HepG2 (cell line): ENCODE data around the gene SERINC2. TPM values are rescaled to one million over a fixed set of nuclear protein-coding genes. Genes with fewer than 3 reads are reported as not detected.

Experiments used
- GABPA ChIP-seq, 2 experiments: IDR thresholded peaks; 2 replicates each; pipeline ENCODE4 v1.6.1; 2011 to 2016; ENCODE audit warnings: low read depth in 2 of 2, low read length in 1 of 2, missing biosample characterization in 1 of 2, missing genetic modification characterization in 1 of 2
- GPN1 ChIP-seq: sonication (generic); formaldehyde crosslinking; IDR thresholded peaks from 2 replicates; pipeline ENCODE4 v1.5.1; 2020; ENCODE audit warnings: missing genetic modification reagents, borderline replicate concordance
- HDAC6 ChIP-seq: fragments of 200-600 bp; sonication (generic); IDR thresholded peaks from 2 replicates; pipeline ENCODE4 v1.7.0; 2017; ENCODE audit warnings: mild to moderate bottlenecking, antibody characterized with exemption, low read length, low read depth
- HNRNPLL ChIP-seq: fragments of 200-400 bp; formaldehyde crosslinking; IDR thresholded peaks from 2 replicates; pipeline ENCODE4 v1.6.1; 2017; ENCODE audit warnings: mild to moderate bottlenecking, low read depth, low read length; ENCODE audit not compliant: poor library complexity, severe bottlenecking
- ZNF30 ChIP-seq: sonication (generic); formaldehyde crosslinking; IDR thresholded peaks from 2 replicates; pipeline ENCODE4 v1.5.0; 2020; ENCODE audit warnings: mild to moderate bottlenecking, missing genetic modification reagents
- ZNF501 ChIP-seq: sonication (generic); formaldehyde crosslinking; IDR thresholded peaks from 2 replicates; pipeline ENCODE4 v1.5.1; 2020; ENCODE audit warnings: mild to moderate bottlenecking, moderate library complexity, missing genetic modification reagents
- ZNF550 ChIP-seq: sonication (generic); formaldehyde crosslinking; IDR thresholded peaks from 2 replicates; pipeline ENCODE4 v1.4.0; 2020; ENCODE audit warnings: mild to moderate bottlenecking, missing genetic modification reagents, borderline replicate concordance
- ZZZ3 ChIP-seq: sonication (generic); formaldehyde crosslinking; IDR thresholded peaks from 2 replicates; pipeline ENCODE4 v1.4.0; 2020; ENCODE audit warnings: missing genetic modification reagents, mild to moderate bottlenecking, borderline replicate concordance
- polyA plus RNA-seq, 8 experiments: library from polyadenylated mRNA; depleted of rRNA in 3 of 8; stranded (reverse) in 7 of 8; unstranded in 1 of 8; fragments of >200 nt; fragmentation: Illumina TruSeq in 4 of 8; extraction: Trizol in 4 of 8; gene quantifications; 2 replicates each; pipeline versions ENCODE4 v1.2.1 to v1.2.3, GENCODE V29; 2011 to 2016; ENCODE audit warnings: low read depth in 4 of 8, missing spikeins in 1 of 8, mixed read lengths in 1 of 8; ENCODE audit not compliant: insufficient read depth in 1 of 8
- total RNA-seq, 5 experiments: library from RNA; depleted of rRNA; stranded (reverse); fragments of >200 nt; fragmentation: Illumina TruSeq; extraction: Trizol; gene quantifications; 2 replicates each; pipeline ENCODE4 v1.2.3, GENCODE V29; 2016; ENCODE audit warnings: low read depth in 1 of 5
- TF ChIP-seq, protein P1 (sequence below): sonication (generic); formaldehyde crosslinking; IDR thresholded peaks from 2 replicates; pipeline ENCODE4 v1.5.1; 2020; ENCODE audit warnings: missing genetic modification reagents, mild to moderate bottlenecking, borderline replicate concordance
- TF ChIP-seq, protein P2 (sequence below): sonication (generic); formaldehyde crosslinking; IDR thresholded peaks from 2 replicates; pipeline ENCODE4 v1.4.0; 2020; ENCODE audit warnings: missing genetic modification reagents, borderline replicate concordance
- TF ChIP-seq, protein P3 (sequence below): sonication (generic); formaldehyde crosslinking; IDR thresholded peaks from 2 replicates; pipeline ENCODE4 v1.5.0; 2020; ENCODE audit warnings: missing genetic modification reagents, mild to moderate bottlenecking, borderline replicate concordance
- TF ChIP-seq, protein P4 (sequence below): sonication (generic); formaldehyde crosslinking; IDR thresholded peaks from 2 replicates; pipeline ENCODE4 v1.5.0; 2020; ENCODE audit warnings: missing genetic modification reagents
- TF ChIP-seq, protein P5 (sequence below): sonication (generic); formaldehyde crosslinking; IDR thresholded peaks from 2 replicates; pipeline ENCODE4 v1.5.1; 2020; ENCODE audit warnings: mild to moderate bottlenecking, missing genetic modification reagents

Gene SERINC2
- total and polyA plus RNA-seq, 2 of the 13 experiments (the other 11 are each of a cell fraction or from before 2014, with no cell fraction given) = 4.8 to 126 TPM

DNA sequence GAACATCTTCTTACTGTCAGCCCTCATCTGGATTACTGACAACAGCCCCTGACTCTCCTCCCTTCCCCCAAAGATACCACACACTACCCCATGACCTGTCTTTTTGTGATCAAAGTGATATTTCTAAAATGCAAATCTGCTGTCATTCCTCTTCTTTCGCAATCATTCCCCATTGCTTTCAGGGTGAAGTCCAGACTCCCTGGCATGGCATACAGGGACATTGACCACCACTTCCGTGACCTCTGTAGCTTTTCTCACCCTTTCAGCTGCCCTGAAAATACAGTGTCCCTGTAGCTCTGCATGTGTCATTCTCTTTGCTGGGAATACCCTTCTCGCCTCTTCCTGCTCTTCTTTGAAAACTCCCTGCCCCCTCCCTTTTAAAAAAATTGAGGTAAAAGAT lies 4.1 kb downstream of the SERINC2 start (continued):
- TF ChIP-seq, protein P1, sequence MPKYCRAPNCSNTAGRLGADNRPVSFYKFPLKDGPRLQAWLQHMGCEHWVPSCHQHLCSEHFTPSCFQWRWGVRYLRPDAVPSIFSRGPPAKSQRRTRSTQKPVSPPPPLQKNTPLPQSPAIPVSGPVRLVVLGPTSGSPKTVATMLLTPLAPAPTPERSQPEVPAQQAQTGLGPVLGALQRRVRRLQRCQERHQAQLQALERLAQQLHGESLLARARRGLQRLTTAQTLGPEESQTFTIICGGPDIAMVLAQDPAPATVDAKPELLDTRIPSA = no peak
- TF ChIP-seq ZNF30 (CRISPR knock-in tag) = no peak
- no peak for TF ChIP-seq GPN1 (CRISPR knock-in tag)
- no peak for TF ChIP-seq ZZZ3 (CRISPR knock-in tag)
- TF ChIP-seq, protein P2, sequence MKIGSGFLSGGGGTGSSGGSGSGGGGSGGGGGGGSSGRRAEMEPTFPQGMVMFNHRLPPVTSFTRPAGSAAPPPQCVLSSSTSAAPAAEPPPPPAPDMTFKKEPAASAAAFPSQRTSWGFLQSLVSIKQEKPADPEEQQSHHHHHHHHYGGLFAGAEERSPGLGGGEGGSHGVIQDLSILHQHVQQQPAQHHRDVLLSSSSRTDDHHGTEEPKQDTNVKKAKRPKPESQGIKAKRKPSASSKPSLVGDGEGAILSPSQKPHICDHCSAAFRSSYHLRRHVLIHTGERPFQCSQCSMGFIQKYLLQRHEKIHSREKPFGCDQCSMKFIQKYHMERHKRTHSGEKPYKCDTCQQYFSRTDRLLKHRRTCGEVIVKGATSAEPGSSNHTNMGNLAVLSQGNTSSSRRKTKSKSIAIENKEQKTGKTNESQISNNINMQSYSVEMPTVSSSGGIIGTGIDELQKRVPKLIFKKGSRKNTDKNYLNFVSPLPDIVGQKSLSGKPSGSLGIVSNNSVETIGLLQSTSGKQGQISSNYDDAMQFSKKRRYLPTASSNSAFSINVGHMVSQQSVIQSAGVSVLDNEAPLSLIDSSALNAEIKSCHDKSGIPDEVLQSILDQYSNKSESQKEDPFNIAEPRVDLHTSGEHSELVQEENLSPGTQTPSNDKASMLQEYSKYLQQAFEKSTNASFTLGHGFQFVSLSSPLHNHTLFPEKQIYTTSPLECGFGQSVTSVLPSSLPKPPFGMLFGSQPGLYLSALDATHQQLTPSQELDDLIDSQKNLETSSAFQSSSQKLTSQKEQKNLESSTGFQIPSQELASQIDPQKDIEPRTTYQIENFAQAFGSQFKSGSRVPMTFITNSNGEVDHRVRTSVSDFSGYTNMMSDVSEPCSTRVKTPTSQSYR = peak; percentile 96
- no peak for TF ChIP-seq HDAC6
- TF ChIP-seq ZNF501 = no peak
- no peak for TF ChIP-seq GABPA (IDR thresholded peaks at IDR 0.05; ENCODE audit: low read depth, low read length)
- TF ChIP-seq GABPA (CRISPR knock-in tag; IDR thresholded peaks at IDR 0.05; ENCODE audit: low read depth) = no peak
- TF ChIP-seq, protein P3, sequence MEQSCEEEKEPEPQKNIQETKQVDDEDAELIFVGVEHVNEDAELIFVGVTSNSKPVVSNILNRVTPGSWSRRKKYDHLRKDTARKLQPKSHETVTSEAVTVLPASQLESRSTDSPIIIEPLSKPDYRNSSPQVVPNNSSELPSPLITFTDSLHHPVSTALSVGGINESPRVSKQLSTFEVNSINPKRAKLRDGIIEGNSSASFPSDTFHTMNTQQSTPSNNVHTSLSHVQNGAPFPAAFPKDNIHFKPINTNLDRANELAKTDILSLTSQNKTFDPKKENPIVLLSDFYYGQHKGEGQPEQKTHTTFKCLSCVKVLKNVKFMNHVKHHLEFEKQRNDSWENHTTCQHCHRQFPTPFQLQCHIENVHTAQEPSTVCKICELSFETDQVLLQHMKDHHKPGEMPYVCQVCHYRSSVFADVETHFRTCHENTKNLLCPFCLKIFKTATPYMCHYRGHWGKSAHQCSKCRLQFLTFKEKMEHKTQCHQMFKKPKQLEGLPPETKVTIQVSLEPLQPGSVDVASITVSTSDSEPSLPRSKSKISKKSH (CRISPR knock-in tag) = no peak
- TF ChIP-seq, protein P4, sequence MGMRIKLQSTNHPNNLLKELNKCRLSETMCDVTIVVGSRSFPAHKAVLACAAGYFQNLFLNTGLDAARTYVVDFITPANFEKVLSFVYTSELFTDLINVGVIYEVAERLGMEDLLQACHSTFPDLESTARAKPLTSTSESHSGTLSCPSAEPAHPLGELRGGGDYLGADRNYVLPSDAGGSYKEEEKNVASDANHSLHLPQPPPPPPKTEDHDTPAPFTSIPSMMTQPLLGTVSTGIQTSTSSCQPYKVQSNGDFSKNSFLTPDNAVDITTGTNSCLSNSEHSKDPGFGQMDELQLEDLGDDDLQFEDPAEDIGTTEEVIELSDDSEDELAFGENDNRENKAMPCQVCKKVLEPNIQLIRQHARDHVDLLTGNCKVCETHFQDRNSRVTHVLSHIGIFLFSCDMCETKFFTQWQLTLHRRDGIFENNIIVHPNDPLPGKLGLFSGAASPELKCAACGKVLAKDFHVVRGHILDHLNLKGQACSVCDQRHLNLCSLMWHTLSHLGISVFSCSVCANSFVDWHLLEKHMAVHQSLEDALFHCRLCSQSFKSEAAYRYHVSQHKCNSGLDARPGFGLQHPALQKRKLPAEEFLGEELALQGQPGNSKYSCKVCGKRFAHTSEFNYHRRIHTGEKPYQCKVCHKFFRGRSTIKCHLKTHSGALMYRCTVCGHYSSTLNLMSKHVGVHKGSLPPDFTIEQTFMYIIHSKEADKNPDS (CRISPR knock-in tag) = peak; percentile 92
- TF ChIP-seq, protein P5, sequence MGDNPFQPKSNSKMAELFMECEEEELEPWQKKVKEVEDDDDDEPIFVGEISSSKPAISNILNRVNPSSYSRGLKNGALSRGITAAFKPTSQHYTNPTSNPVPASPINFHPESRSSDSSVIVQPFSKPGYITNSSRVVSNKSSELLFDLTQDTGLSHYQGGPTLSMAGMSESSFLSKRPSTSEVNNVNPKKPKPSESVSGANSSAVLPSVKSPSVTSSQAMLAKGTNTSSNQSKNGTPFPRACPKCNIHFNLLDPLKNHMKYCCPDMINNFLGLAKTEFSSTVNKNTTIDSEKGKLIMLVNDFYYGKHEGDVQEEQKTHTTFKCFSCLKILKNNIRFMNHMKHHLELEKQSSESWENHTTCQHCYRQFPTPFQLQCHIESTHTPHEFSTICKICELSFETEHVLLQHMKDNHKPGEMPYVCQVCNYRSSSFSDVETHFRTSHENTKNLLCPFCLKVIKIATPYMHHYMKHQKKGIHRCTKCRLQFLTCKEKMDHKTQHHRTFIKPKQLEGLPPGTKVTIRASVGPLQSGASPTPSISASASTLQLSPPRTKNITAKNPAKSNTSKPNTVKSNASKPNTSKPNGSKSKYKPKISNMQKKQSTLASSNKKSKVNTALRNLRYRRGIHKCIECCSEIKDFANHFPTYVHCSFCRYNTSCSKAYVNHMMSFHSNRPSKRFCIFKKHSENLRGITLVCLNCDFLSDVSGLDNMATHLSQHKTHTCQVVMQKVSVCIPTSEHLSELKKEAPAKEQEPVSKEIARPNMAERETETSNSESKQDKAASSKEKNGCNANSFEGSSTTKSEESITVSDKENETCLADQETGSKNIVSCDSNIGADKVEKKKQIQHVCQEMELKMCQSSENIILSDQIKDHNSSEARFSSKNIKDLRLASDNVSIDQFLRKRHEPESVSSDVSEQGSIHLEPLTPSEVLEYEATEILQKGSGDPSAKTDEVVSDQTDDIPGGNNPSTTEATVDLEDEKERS = no peak
- TF ChIP-seq ZNF550 (CRISPR knock-in tag) = no peak
- no peak for TF ChIP-seq HNRNPLL
